ENCODE data around the gene GSS.

The GSS gene

GRCh38 chr20:34993941-34994508 lies 38.4 kb upstream of the GSS start:
- no peak for DNase-seq (ENCODE audit: low read depth in 2 of 2)

- no peak for DNase-seq (ENCODE audit: low read depth in 2 of 2)
Measured at GRCh38 chr20:34992751-34993417, 37.3 kb upstream of the GSS start.

- no peak for DNase-seq (ENCODE audit: low read depth in 2 of 2)
Measured at GRCh38 chr20:34990661-34991214, 35.1 kb upstream of the GSS start.

GRCh38 chr20:34990231-34990630 lies 34.6 kb upstream of the GSS start:
- no peak for DNase-seq (ENCODE audit: low read depth in 2 of 2)

GRCh38 chr20:34989670-34990069 lies 34.1 kb upstream of the GSS start:
- DNase-seq (ENCODE audit: low read depth in 2 of 2), result no peak

GRCh38 chr20:34989118-34989517 lies 33.5 kb upstream of the GSS start:
- no peak for DNase-seq (ENCODE audit: low read depth in 2 of 2)

- no peak for DNase-seq (ENCODE audit: low read depth in 2 of 2)
Measured at GRCh38 chr20:34988191-34988540, 32.6 kb upstream of the GSS start.

GRCh38 chr20:34987288-34988190 lies 31.9 kb upstream of the GSS start:
- no peak for DNase-seq (ENCODE audit: low read depth in 2 of 2)

GRCh38 chr20:34986311-34987287 lies 31.0 kb upstream of the GSS start:
- no peak for DNase-seq (ENCODE audit: low read depth in 2 of 2)

GRCh38 chr20:34985461-34986310 lies 30.1 kb upstream of the GSS start:
- DNase-seq (ENCODE audit: low read depth in 2 of 2), result no peak

- no peak for DNase-seq (ENCODE audit: low read depth in 2 of 2)
Measured at GRCh38 chr20:34984756-34985261, 29.2 kb upstream of the GSS start.

GRCh38 chr20:34983995-34984735 lies 28.6 kb upstream of the GSS start:
- DNase-seq (ENCODE audit: low read depth in 2 of 2), result no peak

- DNase-seq (ENCODE audit: low read depth in 2 of 2), result no peak
Measured at GRCh38 chr20:34983089-34983820, 27.6 kb upstream of the GSS start.

- DNase-seq (ENCODE audit: low read depth in 2 of 2), result no peak
Measured at GRCh38 chr20:34982270-34983088, 26.9 kb upstream of the GSS start.

GRCh38 chr20:34980543-34981233 lies 25.1 kb upstream of the GSS start:
- no peak for DNase-seq (ENCODE audit: low read depth in 2 of 2)

- DNase-seq (ENCODE audit: low read depth in 2 of 2), result peak in 1 of 2 donors; percentile 9
Measured at GRCh38 chr20:34979366-34980153, 24.0 kb upstream of the GSS start.

Data from stimulated activated CD4-positive, alpha-beta T cell treated with anti-CD3 and anti-CD28 coated beads, Interleukin-15, amount 100 ng/mL, for 48 hours (primary cell).